ENCODE data around the gene ERICH2.

The ERICH2 gene

DNA sequence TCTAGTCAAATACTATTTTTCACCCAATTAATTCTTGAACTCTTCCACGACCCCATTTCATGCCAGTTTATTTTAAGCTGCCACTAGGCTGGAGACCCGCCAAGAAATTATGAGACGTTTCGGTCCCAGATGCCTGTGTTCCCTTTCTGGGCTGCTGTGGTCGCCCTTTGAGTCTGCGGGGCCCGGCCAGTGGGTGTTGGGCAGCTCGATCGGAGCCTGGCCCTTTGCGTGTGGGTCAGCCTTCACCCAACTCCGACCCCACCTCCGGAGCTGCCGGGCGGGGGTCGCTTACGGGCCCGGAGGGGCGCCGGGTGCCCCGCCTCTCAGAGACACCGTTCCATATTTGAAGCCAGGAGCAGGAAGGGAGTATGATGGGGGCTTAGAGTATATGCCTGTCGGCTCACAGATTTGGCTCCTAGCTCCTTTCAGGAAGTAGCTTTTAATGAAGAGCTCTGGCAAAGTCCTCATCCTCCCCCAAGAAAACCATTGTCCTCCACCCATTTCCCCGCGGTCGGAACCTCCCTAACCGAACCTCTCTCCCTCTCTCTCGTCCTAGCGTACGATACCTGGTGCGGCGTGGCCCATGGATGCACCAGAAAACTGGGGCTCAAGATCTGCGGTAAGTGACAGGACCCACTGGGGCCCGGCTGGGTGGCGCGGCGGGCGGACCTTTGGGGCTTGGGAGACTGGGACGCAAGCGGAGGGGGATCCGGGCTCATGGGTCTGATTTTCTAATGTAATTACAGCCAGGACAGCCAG is 51.5 kb downstream of the ERICH2 start:
- no peak for DNase-seq (ENCODE audit: low read depth, low spot score)
- TF ChIP-seq ZNF274 (IDR thresholded peaks at IDR 0.05; ENCODE audit: low read depth, low read length) (no peak), SUZ12 (IDR thresholded peaks at IDR 0.05; ENCODE audit: extremely low read depth, insufficient read depth, insufficient read length) (no peak), YY1 (IDR thresholded peaks at IDR 0.05; ENCODE audit: insufficient read depth, insufficient read length) (no peak)
- Histone ChIP-seq H3K9me3 (ENCODE audit: insufficient read depth, low read length) (no peaks in the 10 kb centered on the region), H3K4me3 (ENCODE audit: insufficient read length, low read depth) (no peak overlapping the region), H3K27me3 (ENCODE audit: insufficient read depth, insufficient read length) (peaks cover 29% of the 10 kb centered on the region), H3K36me3 (ENCODE audit: insufficient read depth, insufficient read length, low read length) (peaks cover 56% of the 10 kb centered on the region), H3K9ac (ENCODE audit: insufficient read length, low read depth) (no peak overlapping the region), H3K4me1 (ENCODE audit: insufficient read depth, insufficient read length) (peaks cover 8% of the 10 kb centered on the region)

DNA sequence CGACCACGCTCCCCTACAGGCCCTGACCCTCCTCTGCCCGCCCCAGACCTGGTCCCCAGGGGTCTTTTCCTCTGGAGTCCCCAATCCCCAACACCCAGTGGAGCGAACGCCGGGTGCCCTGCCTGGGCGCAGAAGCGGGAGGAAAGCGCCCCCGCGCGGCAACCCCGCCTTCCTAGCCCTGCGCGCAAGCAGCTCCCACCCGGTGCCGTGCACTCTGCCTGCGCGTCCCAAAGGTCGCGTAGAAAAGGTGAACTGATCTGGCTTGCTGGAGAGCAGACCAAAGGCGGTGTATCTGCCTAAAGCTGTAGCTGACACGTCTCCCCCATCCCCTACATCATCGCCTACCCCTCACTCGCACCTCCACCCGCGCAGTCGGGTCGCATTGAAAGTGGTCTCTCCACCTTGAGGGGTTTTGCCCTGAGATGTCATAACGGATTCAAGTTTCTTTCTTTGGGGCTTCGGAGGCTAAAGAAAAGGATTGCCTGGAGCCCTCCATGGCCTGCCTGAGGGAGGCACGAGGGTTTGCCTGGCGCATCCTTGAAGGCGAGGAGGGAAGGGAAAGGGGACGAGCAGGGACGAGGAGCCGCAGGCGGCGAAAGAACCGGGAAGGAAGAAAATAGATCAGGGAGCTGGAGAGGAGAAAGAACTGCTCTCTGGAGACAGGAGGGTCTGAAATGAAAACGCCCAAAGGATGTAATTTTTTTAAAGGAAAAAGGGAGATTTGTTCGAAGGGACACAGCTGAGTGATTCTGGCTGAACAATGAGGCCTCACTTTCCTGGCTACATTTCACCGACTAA is 52.3 kb downstream of the ERICH2 start:
- Histone ChIP-seq H3K4me3 (ENCODE audit: insufficient read length, low read depth) (peak overlapping the region; percentile 8), H3K27me3 (ENCODE audit: insufficient read depth, insufficient read length) (peaks cover 26% of the 10 kb centered on the region)
- no peak for DNase-seq (ENCODE audit: low read depth, low spot score)

DNA sequence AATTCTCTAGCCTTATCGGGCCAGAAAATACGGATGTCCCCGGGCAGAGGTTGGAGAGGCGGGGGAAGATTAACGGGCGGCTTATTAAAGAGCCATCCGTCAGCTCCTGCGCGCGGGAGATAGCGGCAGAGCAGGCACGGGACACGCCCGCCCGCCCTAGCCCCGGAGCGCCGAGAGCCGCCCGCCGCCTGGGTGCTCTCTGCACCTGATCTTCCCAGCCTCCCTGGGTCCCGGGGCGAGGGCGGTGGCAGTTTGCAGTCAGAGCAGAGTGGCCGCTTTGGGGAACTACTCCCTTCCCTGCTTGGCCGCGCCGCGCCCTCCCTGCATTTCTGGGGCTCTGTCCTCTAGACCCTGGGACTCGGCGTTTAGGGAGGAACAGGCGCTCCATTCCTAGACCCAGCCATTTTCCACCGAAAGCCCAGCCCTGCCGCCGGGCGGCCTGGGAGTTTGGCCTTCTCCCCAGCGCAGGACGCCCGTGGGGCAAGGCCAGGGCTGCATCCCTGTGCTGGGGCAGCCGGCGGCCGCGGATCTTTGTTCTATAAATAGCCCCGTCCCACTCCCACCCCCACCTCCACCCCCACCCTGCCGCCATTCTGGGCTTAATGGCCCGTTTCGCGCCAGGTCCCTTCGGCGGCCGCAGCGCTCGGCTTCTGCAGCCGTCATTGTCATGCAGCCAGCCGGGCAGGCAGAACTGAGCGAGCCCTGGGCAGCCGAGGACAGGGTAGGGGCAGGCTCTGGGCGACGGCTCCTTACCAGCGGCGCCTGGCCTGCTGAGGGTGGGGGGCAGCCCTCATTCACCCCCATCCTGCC is 53.1 kb downstream of the ERICH2 start:
- peaks cover 25% of the 10 kb centered on the region for H3K27me3 ChIP-seq (ENCODE audit: insufficient read depth, insufficient read length)
- TF ChIP-seq ZNF274 (IDR thresholded peaks at IDR 0.05; ENCODE audit: low read depth, low read length) = no peak
- no peak for TF ChIP-seq SUZ12 (IDR thresholded peaks at IDR 0.05; ENCODE audit: extremely low read depth, insufficient read depth, insufficient read length)
- TF ChIP-seq YY1 (IDR thresholded peaks at IDR 0.05; ENCODE audit: insufficient read depth, insufficient read length) = no peak
- no peaks in the 10 kb centered on the region for H3K9me3 ChIP-seq (ENCODE audit: insufficient read depth, low read length)
- peaks cover 68% of the 10 kb centered on the region for H3K36me3 ChIP-seq (ENCODE audit: insufficient read depth, insufficient read length, low read length)
- no peak for DNase-seq (ENCODE audit: low read depth, low spot score)
- peak overlapping the region; percentile 69 for H3K9ac ChIP-seq (ENCODE audit: insufficient read length, low read depth)
- H3K4me3 ChIP-seq (ENCODE audit: insufficient read length, low read depth) = peak overlapping the region; percentile 9
- peaks cover 8% of the 10 kb centered on the region for H3K4me1 ChIP-seq (ENCODE audit: insufficient read depth, insufficient read length)

More for the DNA sequence above, 52.3 kb downstream of the ERICH2 start:
- H3K36me3 ChIP-seq (ENCODE audit: insufficient read depth, insufficient read length, low read length) = peaks cover 64% of the 10 kb centered on the region
- no peaks in the 10 kb centered on the region for H3K9me3 ChIP-seq (ENCODE audit: insufficient read depth, low read length)
- H3K9ac ChIP-seq (ENCODE audit: insufficient read length, low read depth) = peak overlapping the region; percentile 69
- TF ChIP-seq SUZ12 (IDR thresholded peaks at IDR 0.05; ENCODE audit: extremely low read depth, insufficient read depth, insufficient read length) (no peak), YY1 (IDR thresholded peaks at IDR 0.05; ENCODE audit: insufficient read depth, insufficient read length) (no peak), ZNF274 (IDR thresholded peaks at IDR 0.05; ENCODE audit: low read depth, low read length) (no peak)
- peaks cover 8% of the 10 kb centered on the region for H3K4me1 ChIP-seq (ENCODE audit: insufficient read depth, insufficient read length)

DNA sequence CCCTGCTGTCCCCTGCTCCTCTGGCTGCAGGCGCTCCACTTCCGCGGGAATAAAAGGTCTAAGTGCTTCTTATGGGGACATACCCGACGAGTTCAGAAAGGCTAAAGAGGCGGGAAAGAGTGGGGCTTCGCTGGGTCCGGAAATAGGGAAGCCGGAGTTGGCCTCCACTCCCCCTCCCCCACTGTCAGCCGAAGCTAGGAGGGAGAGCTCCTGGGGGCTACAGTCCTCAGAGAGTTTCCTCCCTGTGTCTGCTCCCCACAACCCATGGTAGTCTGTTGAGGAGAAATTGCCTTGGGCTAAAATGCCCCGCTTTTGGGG is 53.7 kb downstream of the ERICH2 start:
- Histone ChIP-seq H3K9me3 (ENCODE audit: insufficient read depth, low read length) (no peaks in the 10 kb centered on the region), H3K4me1 (ENCODE audit: insufficient read depth, insufficient read length) (peaks cover 8% of the 10 kb centered on the region), H3K36me3 (ENCODE audit: insufficient read depth, insufficient read length, low read length) (peaks cover 74% of the 10 kb centered on the region), H3K4me3 (ENCODE audit: insufficient read length, low read depth) (no peak overlapping the region), H3K9ac (ENCODE audit: insufficient read length, low read depth) (peak overlapping the region; percentile 61), H3K27me3 (ENCODE audit: insufficient read depth, insufficient read length) (peaks cover 19% of the 10 kb centered on the region)
- no peak for DNase-seq (ENCODE audit: low read depth, low spot score)
- no peak for TF ChIP-seq ZNF274 (IDR thresholded peaks at IDR 0.05; ENCODE audit: low read depth, low read length)
- TF ChIP-seq YY1 (IDR thresholded peaks at IDR 0.05; ENCODE audit: insufficient read depth, insufficient read length) = no peak
- TF ChIP-seq SUZ12 (IDR thresholded peaks at IDR 0.05; ENCODE audit: extremely low read depth, insufficient read depth, insufficient read length) = no peak

DNA sequence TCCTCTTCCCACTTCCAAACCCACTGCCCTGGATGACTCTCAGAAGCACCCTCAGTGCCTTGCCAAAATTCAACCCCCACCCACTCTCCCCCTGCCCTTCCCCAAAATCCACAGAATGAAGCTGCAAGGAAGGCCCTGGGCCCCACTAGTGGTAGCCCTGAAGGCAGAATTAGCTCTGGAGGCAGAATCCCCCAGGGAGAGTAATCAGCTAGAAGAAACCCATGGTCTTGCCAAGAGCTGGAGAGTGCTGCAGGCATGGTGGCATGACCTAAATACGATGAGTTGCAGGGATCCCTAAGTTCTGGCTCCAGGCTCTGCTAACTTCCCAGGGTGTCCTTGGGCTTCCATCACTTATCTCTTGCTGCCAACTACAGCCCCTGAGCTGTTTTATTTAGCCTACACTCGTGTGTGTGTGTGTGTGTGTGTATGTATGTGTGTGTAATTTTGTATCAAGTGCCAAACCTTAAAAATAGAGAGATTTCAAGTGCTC is 54.4 kb downstream of the ERICH2 start:
- H3K4me1 ChIP-seq (ENCODE audit: insufficient read depth, insufficient read length) = peaks cover 8% of the 10 kb centered on the region
- H3K36me3 ChIP-seq (ENCODE audit: insufficient read depth, insufficient read length, low read length) = peaks cover 79% of the 10 kb centered on the region
- H3K9me3 ChIP-seq (ENCODE audit: insufficient read depth, low read length) = no peaks in the 10 kb centered on the region
- H3K9ac ChIP-seq (ENCODE audit: insufficient read length, low read depth) = no peak overlapping the region
- no peak overlapping the region for H3K4me3 ChIP-seq (ENCODE audit: insufficient read length, low read depth)
- no peak for DNase-seq (ENCODE audit: low read depth, low spot score)
- TF ChIP-seq SUZ12 (IDR thresholded peaks at IDR 0.05; ENCODE audit: extremely low read depth, insufficient read depth, insufficient read length) = no peak
- TF ChIP-seq ZNF274 (IDR thresholded peaks at IDR 0.05; ENCODE audit: low read depth, low read length) = no peak
- no peak for TF ChIP-seq YY1 (IDR thresholded peaks at IDR 0.05; ENCODE audit: insufficient read depth, insufficient read length)
- H3K27me3 ChIP-seq (ENCODE audit: insufficient read depth, insufficient read length) = peaks cover 12% of the 10 kb centered on the region

DNA sequence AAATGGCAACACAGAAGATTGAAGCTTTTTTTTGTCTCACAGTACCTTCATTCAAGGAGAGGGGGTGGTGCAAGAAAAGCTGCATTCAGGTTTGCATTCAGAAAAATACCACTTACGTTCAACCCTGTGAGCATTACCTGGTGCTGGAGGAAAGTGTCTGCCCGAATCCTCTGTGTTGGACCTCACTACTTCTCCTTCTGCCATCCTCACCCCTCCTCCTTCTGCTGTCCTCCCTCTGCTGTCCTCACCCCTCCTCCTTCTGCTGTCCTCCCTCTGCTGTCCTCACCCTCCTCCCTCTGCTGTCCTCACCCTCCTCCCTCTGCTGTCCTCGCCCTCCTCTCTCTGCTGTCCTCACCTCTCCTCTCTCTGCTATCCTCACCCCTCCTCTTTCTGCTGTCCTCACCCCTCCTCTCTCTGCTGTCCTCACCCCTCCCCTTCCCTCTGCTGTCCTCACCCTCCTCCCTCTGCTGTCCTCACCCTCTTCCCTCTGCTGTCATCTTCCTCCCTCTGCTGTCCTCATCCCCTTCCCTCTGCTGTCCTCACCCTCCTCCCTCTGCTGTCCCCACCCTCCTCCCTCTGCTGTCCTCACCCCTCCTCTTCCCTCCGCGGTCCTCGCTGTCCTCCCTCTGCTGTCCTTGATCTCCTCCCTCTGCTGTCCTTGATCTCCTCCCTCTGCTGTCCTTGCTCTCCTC is 57.8 kb downstream of the ERICH2 start:
- TF ChIP-seq SUZ12 (IDR thresholded peaks at IDR 0.05; ENCODE audit: extremely low read depth, insufficient read depth, insufficient read length) (no peak), ZNF274 (IDR thresholded peaks at IDR 0.05; ENCODE audit: low read depth, low read length) (no peak), YY1 (IDR thresholded peaks at IDR 0.05; ENCODE audit: insufficient read depth, insufficient read length) (no peak)
- H3K9ac ChIP-seq (ENCODE audit: insufficient read length, low read depth) = no peak overlapping the region
- H3K27me3 ChIP-seq (ENCODE audit: insufficient read depth, insufficient read length) = no peaks in the 10 kb centered on the region

More for the DNA sequence above, 57.8 kb downstream of the ERICH2 start:
- H3K4me3 ChIP-seq (ENCODE audit: insufficient read length, low read depth) = no peak overlapping the region
- H3K9me3 ChIP-seq (ENCODE audit: insufficient read depth, low read length) = no peaks in the 10 kb centered on the region
- H3K36me3 ChIP-seq (ENCODE audit: insufficient read depth, insufficient read length, low read length) = peaks cover 79% of the 10 kb centered on the region
- peaks cover 1% of the 10 kb centered on the region for H3K4me1 ChIP-seq (ENCODE audit: insufficient read depth, insufficient read length)
- no peak for DNase-seq (ENCODE audit: low read depth, low spot score)
